Activated CD4-positive, alpha-beta T cell treated with anti-CD3 and anti-CD28 coated beads, Interleukin-2, amount 10 ng/mL, durations not matched to agents 24 days and 14 days (primary cell): ENCODE measurements around the gene AKR1D1. TPM values are rescaled to one million over a fixed set of nuclear protein-coding genes. Genes with fewer than 3 reads are reported as not detected.

Experiments
- total RNA-seq: library from RNA; stranded (reverse); gene quantifications from 2 replicates; pipeline ENCODE4 v1.2.3, GENCODE V29; 2022

The AKR1D1 gene
- total RNA-seq, 1 donor from 2014 or later = not detected

Other genes starting within 250 kb of the AKR1D1 start
- 16.2 and 21.4 TPM in 2 replicates for gene DGKI, start 229.5 kb upstream of the AKR1D1 start, total RNA-seq
- 44.8 and 45.6 TPM in 2 replicates for gene CREB3L2, start 74.4 kb upstream of the AKR1D1 start, total RNA-seq